HEK293 (cell line): ENCODE data around the gene USP31.

Experiments
- CTCF ChIA-PET: fragments of 350-600 bp; formaldehyde crosslinking; extraction: SDS; loops from one replicate; lab custom pipeline; 2021; ENCODE audit warnings: antibody characterized with exemption; lab: Yijun Ruan, JAX
- POLR2A ChIA-PET: fragments of 300-600 bp; formaldehyde crosslinking; extraction: SDS; loops from one replicate; lab custom pipeline; 2020; ENCODE audit warnings: antibody characterized with exemption, inconsistent platforms; lab: Yijun Ruan, JAX
- H3K27ac ChIP-seq: fragments of 200-500 bp; sonication (Bioruptor generic); 2 replicates; pipeline ENCODE4 v1.5.1; 2014; ENCODE audit warnings: low read depth, low read length, control low read depth, inconsistent platforms; ENCODE audit errors: extremely low read depth
- H3K36me3 ChIP-seq, 2 experiments: fragments of 200-500 bp in 1 of 2; sonication (Bioruptor generic) in 1 of 2; 1 replicate in 1 of 2; 2 replicates in 1 of 2; pipeline ENCODE4 v1.5.1; 2014 to 2017; ENCODE audit warnings: inconsistent platforms in 2 of 2, low read length in 2 of 2; ENCODE audit not compliant: control insufficient read depth in 2 of 2, insufficient read depth in 1 of 2
- H3K4me1 ChIP-seq: fragments of 200-500 bp; sonication (Bioruptor generic); 2 replicates; pipeline ENCODE4 v1.5.1; 2014; ENCODE audit warnings: mild to moderate bottlenecking, low read length, inconsistent platforms; ENCODE audit not compliant: control insufficient read depth, insufficient read depth
- H3K4me3 ChIP-seq: 2 replicates; pipeline ENCODE4 v1.5.1; 2011; ENCODE audit warnings: low read depth, mild to moderate bottlenecking, control low read depth, low read length, moderate library complexity
- H3K9me3 ChIP-seq: fragments of 200-500 bp; sonication (Bioruptor generic); 2 replicates; pipeline ENCODE4 v1.5.1; 2014; ENCODE audit warnings: low read depth, low read length, inconsistent platforms; ENCODE audit not compliant: control insufficient read depth, insufficient read depth
- EGR2 ChIP-seq: fragments of 450-650 bp; formaldehyde crosslinking; IDR thresholded peaks from 2 replicates; pipeline ENCODE4 v1.5.1; 2016; ENCODE audit warnings: low read depth, missing biosample characterization, missing genetic modification characterization
- GLIS1 ChIP-seq: fragments of 450-650 bp; formaldehyde crosslinking; IDR thresholded peaks from 2 replicates; pipeline ENCODE4 v1.5.1; 2016; ENCODE audit warnings: missing biosample characterization, missing genetic modification characterization
- HOXC10 ChIP-seq: sonication (generic); formaldehyde crosslinking; IDR thresholded peaks from 2 replicates; pipeline ENCODE4 v1.8.1; 2023; ENCODE audit warnings: mild to moderate bottlenecking, missing genetic modification reagents
- MZF1 ChIP-seq: fragments of 450-650 bp; formaldehyde crosslinking; IDR thresholded peaks from 2 replicates; pipeline ENCODE4 v1.5.1; 2017; ENCODE audit warnings: missing biosample characterization, missing genetic modification characterization, borderline replicate concordance
- ZFHX2 ChIP-seq: fragments of 450-650 bp; formaldehyde crosslinking; conservative IDR thresholded peaks from 2 replicates; pipeline ENCODE4 v1.5.1; 2016; ENCODE audit warnings: missing biosample characterization, missing genetic modification characterization
- ZNF211 ChIP-seq: fragments of 450-650 bp; formaldehyde crosslinking; IDR thresholded peaks from 2 replicates; pipeline ENCODE4 v1.5.1; 2016; ENCODE audit warnings: low read depth, missing biosample characterization, missing genetic modification characterization
- ZNF221 ChIP-seq: fragments of 450-650 bp; formaldehyde crosslinking; IDR thresholded peaks from 2 replicates; pipeline ENCODE4 v1.5.1; 2017; ENCODE audit warnings: missing biosample characterization, missing genetic modification characterization, borderline replicate concordance
- ZNF23 ChIP-seq: fragments of 450-650 bp; formaldehyde crosslinking; IDR thresholded peaks from 2 replicates; pipeline ENCODE4 v1.5.1; 2016; ENCODE audit warnings: missing biosample characterization, missing genetic modification characterization, borderline replicate concordance
- ZNF311 ChIP-seq: fragments of 450-650 bp; formaldehyde crosslinking; IDR thresholded peaks from 2 replicates; pipeline ENCODE4 v1.5.1; 2017; ENCODE audit warnings: missing biosample characterization, missing genetic modification characterization, borderline replicate concordance
- ZNF404 ChIP-seq: fragments of 450-650 bp; formaldehyde crosslinking; IDR thresholded peaks from 2 replicates; pipeline ENCODE4 v1.5.1; 2017; ENCODE audit warnings: missing biosample characterization, missing genetic modification characterization
- ZNF48 ChIP-seq: fragments of 450-650 bp; formaldehyde crosslinking; IDR thresholded peaks from 2 replicates; pipeline ENCODE4 v1.5.1; 2016; ENCODE audit warnings: missing biosample characterization, missing genetic modification characterization
- ZNF510 ChIP-seq: fragments of 450-650 bp; formaldehyde crosslinking; IDR thresholded peaks from 2 replicates; pipeline ENCODE4 v1.5.1; 2018; ENCODE audit warnings: mild to moderate bottlenecking, missing genetic modification characterization, missing biosample characterization; ENCODE audit not compliant: insufficient replicate concordance
- ZNF670 ChIP-seq: fragments of 450-650 bp; formaldehyde crosslinking; IDR thresholded peaks from 2 replicates; pipeline ENCODE4 v1.5.1; 2016; ENCODE audit warnings: missing biosample characterization, missing genetic modification characterization, low read depth
- ZNF777 ChIP-seq: fragments of 450-650 bp; formaldehyde crosslinking; IDR thresholded peaks from 2 replicates; pipeline ENCODE4 v1.5.1; 2017; ENCODE audit warnings: missing biosample characterization, missing genetic modification characterization, borderline replicate concordance
- TF ChIP-seq, protein P1 (sequence below): fragments of 450-650 bp; formaldehyde crosslinking; IDR thresholded peaks from 2 replicates; pipeline ENCODE4 v1.5.1; 2017; ENCODE audit warnings: missing biosample characterization, missing genetic modification characterization
- TF ChIP-seq, protein P2 (sequence below): fragments of 450-650 bp; formaldehyde crosslinking; IDR thresholded peaks from 2 replicates; pipeline ENCODE4 v1.5.1; 2016; ENCODE audit warnings: missing biosample characterization, missing genetic modification characterization

Gene USP31

DNA sequence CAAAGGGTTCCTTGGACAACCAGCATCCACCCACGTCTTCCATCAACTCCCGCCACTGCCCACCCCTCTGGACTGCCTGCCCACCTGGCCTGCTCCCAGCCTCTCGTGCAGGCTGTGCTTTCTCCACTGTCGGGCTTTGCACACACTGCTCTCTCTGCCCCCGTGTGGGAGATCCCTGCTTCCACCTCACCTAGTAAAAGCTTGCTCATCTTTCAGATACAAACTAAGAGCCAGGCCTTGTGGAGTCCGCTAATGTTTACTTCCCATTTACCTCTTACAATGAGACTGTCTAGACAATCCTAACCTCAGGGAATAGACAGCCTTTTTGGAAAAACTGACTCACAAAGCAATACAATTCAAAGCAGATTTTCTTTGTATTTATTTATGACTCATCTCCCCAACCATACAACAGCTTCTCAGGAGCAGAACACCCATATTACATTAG lies 67.6 kb downstream of the USP31 start:
- ChIA-PET POLR2A (no interaction called here), CTCF (no interaction called here)
- no peak overlapping the region for H3K4me3 ChIP-seq
- H3K9me3 ChIP-seq = no peaks in the 10 kb centered on the region
- peaks cover 5 to 52% of the 10 kb centered on the region in 2 experiments; a peak in 2 of 3 replicates for H3K36me3 ChIP-seq
- H3K4me1 ChIP-seq = no peaks in the 10 kb centered on the region
- TF ChIP-seq ZNF23 (tag by site-specific recombination) = no peak
- peak; percentile 87 for TF ChIP-seq EGR2 (tag by site-specific recombination)
- peak; percentile 52 for TF ChIP-seq ZFHX2 (tag by site-specific recombination)
- TF ChIP-seq ZNF404 (tag by site-specific recombination) = no peak
- no peak overlapping the region for H3K27ac ChIP-seq

DNA sequence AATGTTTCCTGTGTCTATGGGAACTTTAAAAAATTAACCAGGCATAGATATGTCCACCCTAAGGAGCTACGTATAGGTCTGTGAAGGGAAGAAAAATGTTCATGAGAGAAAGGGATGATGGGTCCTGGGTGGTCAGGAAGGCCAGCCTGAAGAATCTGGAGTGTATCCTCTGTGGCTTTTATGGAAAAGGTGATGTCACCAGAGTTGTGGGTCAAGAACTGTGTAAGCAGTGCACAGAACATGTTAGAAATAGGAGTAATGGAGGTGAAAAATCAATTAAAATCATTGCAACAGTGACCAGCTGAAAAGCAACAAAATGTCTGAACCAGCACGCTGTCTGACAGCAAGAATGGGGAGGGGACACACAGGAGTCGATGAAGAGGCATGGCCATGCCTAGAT lies 68.5 kb downstream of the USP31 start:
- Histone ChIP-seq H3K36me3 (peaks cover 5 to 52% of the 10 kb centered on the region in 2 experiments; a peak in 2 of 3 replicates), H3K4me3 (no peak overlapping the region), H3K9me3 (no peaks in the 10 kb centered on the region), H3K27ac (no peak overlapping the region)
- POLR2A ChIA-PET = no interaction called here
- no peak for TF ChIP-seq ZNF221 (tag by site-specific recombination)
- TF ChIP-seq, protein P1, sequence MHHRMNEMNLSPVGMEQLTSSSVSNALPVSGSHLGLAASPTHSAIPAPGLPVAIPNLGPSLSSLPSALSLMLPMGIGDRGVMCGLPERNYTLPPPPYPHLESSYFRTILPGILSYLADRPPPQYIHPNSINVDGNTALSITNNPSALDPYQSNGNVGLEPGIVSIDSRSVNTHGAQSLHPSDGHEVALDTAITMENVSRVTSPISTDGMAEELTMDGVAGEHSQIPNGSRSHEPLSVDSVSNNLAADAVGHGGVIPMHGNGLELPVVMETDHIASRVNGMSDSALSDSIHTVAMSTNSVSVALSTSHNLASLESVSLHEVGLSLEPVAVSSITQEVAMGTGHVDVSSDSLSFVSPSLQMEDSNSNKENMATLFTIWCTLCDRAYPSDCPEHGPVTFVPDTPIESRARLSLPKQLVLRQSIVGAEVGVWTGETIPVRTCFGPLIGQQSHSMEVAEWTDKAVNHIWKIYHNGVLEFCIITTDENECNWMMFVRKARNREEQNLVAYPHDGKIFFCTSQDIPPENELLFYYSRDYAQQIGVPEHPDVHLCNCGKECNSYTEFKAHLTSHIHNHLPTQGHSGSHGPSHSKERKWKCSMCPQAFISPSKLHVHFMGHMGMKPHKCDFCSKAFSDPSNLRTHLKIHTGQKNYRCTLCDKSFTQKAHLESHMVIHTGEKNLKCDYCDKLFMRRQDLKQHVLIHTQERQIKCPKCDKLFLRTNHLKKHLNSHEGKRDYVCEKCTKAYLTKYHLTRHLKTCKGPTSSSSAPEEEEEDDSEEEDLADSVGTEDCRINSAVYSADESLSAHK (tag by site-specific recombination) = no peak
- TF ChIP-seq HOXC10 (CRISPR knock-in tag) = no peak
- TF ChIP-seq GLIS1 (tag by site-specific recombination) = no peak
- no peak for TF ChIP-seq MZF1 (tag by site-specific recombination)
- TF ChIP-seq, all 188 proteins: peak for 0
- no peaks in the 10 kb centered on the region for H3K4me1 ChIP-seq
- CTCF ChIA-PET = interaction anchor here (0.6 kb wide), 1 partner anchor 1461 kb away, joined by 3 read pairs; no protein-coding TSS in a partner anchor

DNA sequence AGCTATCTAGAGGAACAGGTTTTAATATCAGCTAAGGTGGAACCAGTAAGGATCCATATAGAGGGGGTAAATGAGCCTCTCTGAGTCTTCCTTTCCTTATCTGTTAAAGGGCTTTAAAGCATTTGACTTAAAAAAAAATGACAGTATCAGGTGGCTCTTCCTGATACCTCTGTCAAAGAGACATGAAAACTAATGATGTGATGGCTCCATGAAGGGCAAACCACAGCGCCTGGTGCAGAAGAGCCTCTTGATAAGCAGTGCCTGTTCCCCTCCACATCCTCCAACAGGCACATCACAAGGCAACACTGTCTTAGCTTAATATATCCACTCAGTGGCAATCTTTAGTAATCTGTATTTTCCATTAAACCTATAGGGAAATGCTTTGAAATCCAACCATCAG lies 68.9 kb downstream of the USP31 start:
- no peak for TF ChIP-seq ZNF211 (tag by site-specific recombination)
- TF ChIP-seq ZNF670 (tag by site-specific recombination) = no peak
- no peak for TF ChIP-seq ZNF48 (tag by site-specific recombination)
- no peak for TF ChIP-seq ZNF510 (tag by site-specific recombination)
- TF ChIP-seq ZNF311 (tag by site-specific recombination) = no peak
- TF ChIP-seq, protein P2, sequence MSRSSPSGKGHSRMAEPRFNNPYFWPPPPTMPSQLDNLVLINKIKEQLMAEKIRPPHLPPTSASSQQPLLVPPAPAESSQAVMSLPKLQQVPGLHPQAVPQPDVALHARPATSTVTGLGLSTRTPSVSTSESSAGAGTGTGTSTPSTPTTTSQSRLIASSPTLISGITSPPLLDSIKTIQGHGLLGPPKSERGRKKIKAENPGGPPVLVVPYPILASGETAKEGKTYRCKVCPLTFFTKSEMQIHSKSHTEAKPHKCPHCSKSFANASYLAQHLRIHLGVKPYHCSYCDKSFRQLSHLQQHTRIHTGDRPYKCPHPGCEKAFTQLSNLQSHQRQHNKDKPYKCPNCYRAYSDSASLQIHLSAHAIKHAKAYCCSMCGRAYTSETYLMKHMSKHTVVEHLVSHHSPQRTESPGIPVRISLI (tag by site-specific recombination) = no peak
- no peak for TF ChIP-seq ZNF777
- TF ChIP-seq, all 188 proteins: peak for 0
- Histone ChIP-seq H3K27ac (no peak overlapping the region), H3K4me1 (no peaks in the 10 kb centered on the region), H3K9me3 (no peaks in the 10 kb centered on the region), H3K4me3 (no peak overlapping the region), H3K36me3 (peaks cover 5 to 52% of the 10 kb centered on the region in 2 experiments; a peak in 2 of 3 replicates)
- ChIA-PET POLR2A (no interaction called here), CTCF (no interaction called here)
